ENCODE results near the gene SLC2A4. TPM values are rescaled to one million over a fixed set of nuclear protein-coding genes. Genes with fewer than 3 reads are reported as not detected.

The SLC2A4 gene
- total and polyA plus RNA-seq, 2 of the 4 experiments (the other 2 are of a cell fraction) = 0.07 TPM; not detected in 1

- Histone ChIP-seq H2BK120ac (ENCODE audit: low read depth, low read length) (no peak overlapping the region), H2AFZ (replicated peaks; ENCODE audit: low read length, poor library complexity) (no peak overlapping the region), H3K23ac (ENCODE audit: low read depth, low read length) (no peak overlapping the region), H3K14ac (replicated peaks; ENCODE audit: low read depth, low read length) (no peak overlapping the region), H3K27ac (ENCODE audit: insufficient read depth, low read length) (no peak overlapping the region), H2BK20ac (ENCODE audit: low read depth, low read length) (no peak overlapping the region), H2AK5ac (ENCODE audit: low read depth, low read length) (no peak overlapping the region), H3K36me3 (ENCODE audit: control insufficient read depth, insufficient read depth, low read length) (no peaks in the 10 kb centered on the region), H3K4ac (ENCODE audit: low read depth, low read length) (no peak overlapping the region), H3K27me3 (ENCODE audit: control insufficient read depth, insufficient read depth, low read length) (peaks cover 59% of the 10 kb centered on the region), H3K79me1 (ENCODE audit: low read depth in 1 of 2, low read length in 2 of 2) (no peaks in the 10 kb centered on the region), H3K18ac (ENCODE audit: low read depth, low read length) (no peak overlapping the region), H3K56ac (ENCODE audit: extremely low read depth, insufficient read depth, low read length) (no peak overlapping the region), H4K5ac (ENCODE audit: low read depth, low read length) (no peak overlapping the region), H3K4me3 (ENCODE audit: insufficient read depth, low read depth, low read length) (no peak overlapping the region), H3K9ac (ENCODE audit: low read depth, low read length) (no peak overlapping the region), H3K4me2 (ENCODE audit: low read depth, low read length) (no peak overlapping the region), H4K20me1 (ENCODE audit: insufficient read depth, low read length) (no peaks in the 10 kb centered on the region), H3K9me1 (ENCODE audit: insufficient read depth, low read length) (no peaks in the 10 kb centered on the region), H4K8ac (ENCODE audit: low read depth in 2 of 2, low read length in 2 of 2) (no peak overlapping the region), H3K4me1 (ENCODE audit: control insufficient read depth, insufficient read depth, low read length) (peaks cover 2% of the 10 kb centered on the region; the same call in 1 of the 2 replicates), H3K9me3 (ENCODE audit: control insufficient read depth, insufficient read depth, low read length) (no peaks in the 10 kb centered on the region), H4K91ac (ENCODE audit: insufficient read depth, low read depth, low read length) (no peak overlapping the region), H2BK5ac (ENCODE audit: low read depth, low read length, poor library complexity, severe bottlenecking) (no peak overlapping the region), H2AK9ac (replicated peaks; ENCODE audit: low read depth, low read length, poor library complexity) (no peak overlapping the region), H2BK15ac (ENCODE audit: low read depth, low read length) (no peak overlapping the region)
- intact Hi-C loops (cut with micrococcal nuclease) (no loop called here), in situ Hi-C loops (cut with MboI; ENCODE audit: low sequenced_read_pairs) (no loop called here), dilution Hi-C loops (cut with HindIII; ENCODE audit: low sequenced_read_pairs, unreplicated experiment) (no loop called here)
- BruUV-seq (replicated peaks) = no TSS peak
- DNase-seq (no peak), ATAC-seq (ENCODE audit: low read depth) (no peak)
- WGBS, 2 experiments (ENCODE audit: extremely low coverage in 2 of 2, insufficient read length in 1 of 2) = 65% methylated on average over 4 of the region's 12 CpGs; no CpG with 5 or more reads in 1 of the 2 experiments
- no peak for TF ChIP-seq FOS (IDR thresholded peaks at IDR 0.05; ENCODE audit: low read depth, low read length)
- TF ChIP-seq MAFK (IDR thresholded peaks at IDR 0.05; ENCODE audit: low read depth, low read length) = no peak
- TF ChIP-seq BHLHE40 (IDR thresholded peaks at IDR 0.05; ENCODE audit: low read depth, low read length) = no peak
- TF ChIP-seq MXI1 (IDR thresholded peaks at IDR 0.05; ENCODE audit: borderline replicate concordance, low read depth, low read length) = no peak
- no peak for TF ChIP-seq SMC3 (IDR thresholded peaks at IDR 0.05; ENCODE audit: low read depth, low read length)
- no peak for TF ChIP-seq NFE2L2 (IDR thresholded peaks at IDR 0.05; ENCODE audit: low read depth, low read length)
- TF ChIP-seq CTCF (conservative IDR thresholded peaks at IDR 0.05; ENCODE audit: low read depth, low read length) = no peak
- no peak for TF ChIP-seq ELK1 (IDR thresholded peaks at IDR 0.05; ENCODE audit: borderline replicate concordance, low read depth, low read length)
- no peak for TF ChIP-seq RCOR1 (IDR thresholded peaks at IDR 0.05; ENCODE audit: insufficient replicate concordance, low read length)
- TF ChIP-seq RFX5 (IDR thresholded peaks at IDR 0.05; ENCODE audit: low read depth, low read length) = no peak
- TF ChIP-seq CHD1 (IDR thresholded peaks at IDR 0.05; ENCODE audit: low read depth, low read length) = no peak
- no peak for TF ChIP-seq USF2 (IDR thresholded peaks at IDR 0.05; ENCODE audit: low read depth, low read length)
- no peak for TF ChIP-seq RAD21 (IDR thresholded peaks at IDR 0.05; ENCODE audit: low read length)
- TF ChIP-seq CEBPB (IDR thresholded peaks at IDR 0.05; ENCODE audit: low read depth, low read length) = no peak
- no peak for TF ChIP-seq MAZ (IDR thresholded peaks at IDR 0.05; ENCODE audit: borderline replicate concordance, low read depth, low read length)
- CTCF ChIA-PET = interaction anchor here (0.6 kb wide), 1 partner anchor 20 kb away, joined by 3 read pairs; no protein-coding TSS in a partner anchor
- POLR2A ChIA-PET (ENCODE audit: unreplicated experiment) = no interaction called here
These were observed 4.2 kb downstream of the SLC2A4 start for GRCh38 chr17:7285679-7286078.

Data from IMR-90 (cell line).